ENCODE measurements around the gene SRSF6.

GRCh38 chr20:43450841-43451799, 6.6 kb upstream of the SRSF6 start:
- TF ChIP-seq CTCF (conservative IDR thresholded peaks at IDR 0.05 in 1 of 2, IDR thresholded peaks at IDR 0.05 in 1 of 2; ENCODE audit: low read depth in 1 of 2, low read length in 2 of 2) (no peak), EZH2 (IDR thresholded peaks at IDR 0.05; ENCODE audit: low read length, missing control alignments) (no peak)

Data from fibroblast of lung (primary cell).